ENCODE results near the gene DESI1. TPM values are rescaled to one million over a fixed set of nuclear protein-coding genes. Genes with fewer than 3 reads are reported as not detected.

The DESI1 gene
- polyA plus RNA-seq, 1 of the 3 experiments (the other 2 are of a cell fraction), result 8.2 TPM

DNA sequence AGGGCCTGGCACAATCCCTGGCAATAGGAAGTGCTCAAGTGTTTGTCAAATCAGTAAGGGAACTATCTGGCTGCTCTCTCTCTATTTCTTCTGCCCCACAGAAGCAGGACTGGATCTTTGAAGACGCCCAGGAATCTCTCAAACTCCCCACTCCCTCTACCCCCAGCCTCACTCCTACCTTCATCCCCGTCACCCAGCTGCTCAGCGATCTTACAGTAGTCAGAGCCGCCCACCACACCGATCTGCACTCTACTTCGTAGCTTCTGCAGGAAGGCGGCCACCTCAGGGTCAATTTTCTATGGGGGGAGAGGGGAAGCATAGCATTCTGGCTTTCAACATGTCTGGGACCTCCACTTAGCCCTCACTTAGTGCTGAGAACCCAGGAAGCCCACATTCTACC lies 34.9 kb downstream of the DESI1 start:
- no peak for DNase-seq
- Histone ChIP-seq H3F3A (replicated peaks; ENCODE audit: insufficient read depth) (no peaks in the 10 kb centered on the region), H3K9me2 (no peaks in the 10 kb centered on the region), H3K4me1 (ENCODE audit: control insufficient read depth in 1 of 2, insufficient read depth in 2 of 2, low read depth in 1 of 2, low read length in 1 of 2) (peaks cover 0 to 5% of the 10 kb centered on the region in 2 experiments; a peak in 1 of 4 replicates), H3K9me3 (no peaks in the 10 kb centered on the region), H3K4me3 (ENCODE audit: low read depth in 2 of 2, low read length in 1 of 2) (no peak overlapping the region), H2AFZ (ENCODE audit: low read depth) (no peak overlapping the region), H3K27me3 (ENCODE audit: insufficient read depth) (no peaks in the 10 kb centered on the region), H3K36me3 (replicated peaks in 1 of 2; ENCODE audit: control insufficient read depth in 1 of 2, insufficient read depth in 2 of 2, low read length in 1 of 2) (no peaks in the 10 kb centered on the region), H4K20me1 (ENCODE audit: insufficient read depth) (no peaks in the 10 kb centered on the region), H3K79me2 (ENCODE audit: insufficient read depth) (peaks cover 17% of the 10 kb centered on the region; the same call in 1 of the 2 replicates), H3K4me2 (no peak overlapping the region), H3K9ac (no peak overlapping the region), H3K27ac (ENCODE audit: low read depth in 2 of 2, low read length in 1 of 2) (no peak overlapping the region)
- ChIA-PET CTCF (no interaction called here), POLR2A (no interaction called here)
- WGBS (ENCODE audit: low lambda C conversion rate), result 92% methylated on average over 6 of the region's 7 CpGs
- TF ChIP-seq, protein P1, sequence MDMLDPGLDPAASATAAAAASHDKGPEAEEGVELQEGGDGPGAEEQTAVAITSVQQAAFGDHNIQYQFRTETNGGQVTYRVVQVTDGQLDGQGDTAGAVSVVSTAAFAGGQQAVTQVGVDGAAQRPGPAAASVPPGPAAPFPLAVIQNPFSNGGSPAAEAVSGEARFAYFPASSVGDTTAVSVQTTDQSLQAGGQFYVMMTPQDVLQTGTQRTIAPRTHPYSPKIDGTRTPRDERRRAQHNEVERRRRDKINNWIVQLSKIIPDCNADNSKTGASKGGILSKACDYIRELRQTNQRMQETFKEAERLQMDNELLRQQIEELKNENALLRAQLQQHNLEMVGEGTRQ (IDR thresholded peaks at IDR 0.05; ENCODE audit: borderline replicate concordance, low read depth, low read length), result no peak
- TF ChIP-seq, protein P2, sequence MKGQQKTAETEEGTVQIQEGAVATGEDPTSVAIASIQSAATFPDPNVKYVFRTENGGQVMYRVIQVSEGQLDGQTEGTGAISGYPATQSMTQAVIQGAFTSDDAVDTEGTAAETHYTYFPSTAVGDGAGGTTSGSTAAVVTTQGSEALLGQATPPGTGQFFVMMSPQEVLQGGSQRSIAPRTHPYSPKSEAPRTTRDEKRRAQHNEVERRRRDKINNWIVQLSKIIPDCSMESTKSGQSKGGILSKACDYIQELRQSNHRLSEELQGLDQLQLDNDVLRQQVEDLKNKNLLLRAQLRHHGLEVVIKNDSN (IDR thresholded peaks at IDR 0.05; ENCODE audit: borderline replicate concordance, low read depth), result no peak
- TF ChIP-seq RAD21 (IDR thresholded peaks at IDR 0.05; ENCODE audit: low read length) (no peak), NRF1 (IDR thresholded peaks at IDR 0.05; ENCODE audit: low read depth, low read length) (no peak), MXI1 (IDR thresholded peaks at IDR 0.05; ENCODE audit: low read depth, low read length) (no peak)

DNA sequence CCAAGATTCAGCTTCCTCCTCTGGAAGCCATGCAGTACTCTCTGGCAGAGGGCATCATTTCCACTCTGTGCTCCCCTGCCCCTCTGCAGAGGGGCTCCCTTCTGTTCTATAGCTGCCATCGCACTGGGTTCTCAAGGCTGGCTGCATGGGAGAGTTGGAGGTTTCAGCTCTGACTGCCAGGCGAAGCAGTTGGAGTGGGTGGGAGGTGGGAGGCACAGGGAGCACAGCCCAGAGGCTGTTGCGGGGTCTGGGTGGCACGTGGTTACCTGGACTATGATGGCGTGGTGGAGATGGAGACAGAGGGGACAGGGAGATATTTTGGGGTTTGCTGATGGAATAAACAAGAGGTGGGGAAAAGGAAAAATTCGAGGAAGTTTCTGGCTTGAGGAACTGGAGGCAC lies 36.0 kb downstream of the DESI1 start:
- Histone ChIP-seq H3K4me3 (ENCODE audit: low read depth in 2 of 2, low read length in 1 of 2) (no peak overlapping the region), H3F3A (replicated peaks; ENCODE audit: insufficient read depth) (no peaks in the 10 kb centered on the region), H3K36me3 (replicated peaks in 1 of 2; ENCODE audit: control insufficient read depth in 1 of 2, insufficient read depth in 2 of 2, low read length in 1 of 2) (no peaks in the 10 kb centered on the region), H3K4me2 (no peak overlapping the region), H3K9me3 (no peaks in the 10 kb centered on the region), H3K4me1 (ENCODE audit: control insufficient read depth in 1 of 2, insufficient read depth in 2 of 2, low read depth in 1 of 2, low read length in 1 of 2) (peaks cover 0 to 5% of the 10 kb centered on the region in 2 experiments; a peak in 1 of 4 replicates), H3K9ac (no peak overlapping the region), H3K27ac (ENCODE audit: low read depth in 2 of 2, low read length in 1 of 2) (no peak overlapping the region), H3K27me3 (ENCODE audit: insufficient read depth) (no peaks in the 10 kb centered on the region), H3K9me2 (no peaks in the 10 kb centered on the region), H2AFZ (ENCODE audit: low read depth) (no peak overlapping the region), H3K79me2 (ENCODE audit: insufficient read depth) (peaks cover 17% of the 10 kb centered on the region; the same call in 1 of the 2 replicates), H4K20me1 (ENCODE audit: insufficient read depth) (no peaks in the 10 kb centered on the region)
- TF ChIP-seq RXRA (IDR thresholded peaks at IDR 0.05; ENCODE audit: borderline replicate concordance, low read depth) (no peak), TCF12 (IDR thresholded peaks at IDR 0.05) (no peak), GATA2 (CRISPR knock-in tag; IDR thresholded peaks at IDR 0.05) (no peak), NFIC (IDR thresholded peaks at IDR 0.05; ENCODE audit: borderline replicate concordance) (no peak), FOXJ3 (CRISPR knock-in tag; IDR thresholded peaks at IDR 0.05) (no peak), RFX5 (IDR thresholded peaks at IDR 0.05; ENCODE audit: low read length) (no peak)
- TF ChIP-seq, protein P3, sequence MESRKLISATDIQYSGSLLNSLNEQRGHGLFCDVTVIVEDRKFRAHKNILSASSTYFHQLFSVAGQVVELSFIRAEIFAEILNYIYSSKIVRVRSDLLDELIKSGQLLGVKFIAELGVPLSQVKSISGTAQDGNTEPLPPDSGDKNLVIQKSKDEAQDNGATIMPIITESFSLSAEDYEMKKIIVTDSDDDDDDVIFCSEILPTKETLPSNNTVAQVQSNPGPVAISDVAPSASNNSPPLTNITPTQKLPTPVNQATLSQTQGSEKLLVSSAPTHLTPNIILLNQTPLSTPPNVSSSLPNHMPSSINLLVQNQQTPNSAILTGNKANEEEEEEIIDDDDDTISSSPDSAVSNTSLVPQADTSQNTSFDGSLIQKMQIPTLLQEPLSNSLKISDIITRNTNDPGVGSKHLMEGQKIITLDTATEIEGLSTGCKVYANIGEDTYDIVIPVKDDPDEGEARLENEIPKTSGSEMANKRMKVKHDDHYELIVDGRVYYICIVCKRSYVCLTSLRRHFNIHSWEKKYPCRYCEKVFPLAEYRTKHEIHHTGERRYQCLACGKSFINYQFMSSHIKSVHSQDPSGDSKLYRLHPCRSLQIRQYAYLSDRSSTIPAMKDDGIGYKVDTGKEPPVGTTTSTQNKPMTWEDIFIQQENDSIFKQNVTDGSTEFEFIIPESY (IDR thresholded peaks at IDR 0.05; ENCODE audit: borderline replicate concordance, low read depth), result no peak
- TF ChIP-seq, protein P4, sequence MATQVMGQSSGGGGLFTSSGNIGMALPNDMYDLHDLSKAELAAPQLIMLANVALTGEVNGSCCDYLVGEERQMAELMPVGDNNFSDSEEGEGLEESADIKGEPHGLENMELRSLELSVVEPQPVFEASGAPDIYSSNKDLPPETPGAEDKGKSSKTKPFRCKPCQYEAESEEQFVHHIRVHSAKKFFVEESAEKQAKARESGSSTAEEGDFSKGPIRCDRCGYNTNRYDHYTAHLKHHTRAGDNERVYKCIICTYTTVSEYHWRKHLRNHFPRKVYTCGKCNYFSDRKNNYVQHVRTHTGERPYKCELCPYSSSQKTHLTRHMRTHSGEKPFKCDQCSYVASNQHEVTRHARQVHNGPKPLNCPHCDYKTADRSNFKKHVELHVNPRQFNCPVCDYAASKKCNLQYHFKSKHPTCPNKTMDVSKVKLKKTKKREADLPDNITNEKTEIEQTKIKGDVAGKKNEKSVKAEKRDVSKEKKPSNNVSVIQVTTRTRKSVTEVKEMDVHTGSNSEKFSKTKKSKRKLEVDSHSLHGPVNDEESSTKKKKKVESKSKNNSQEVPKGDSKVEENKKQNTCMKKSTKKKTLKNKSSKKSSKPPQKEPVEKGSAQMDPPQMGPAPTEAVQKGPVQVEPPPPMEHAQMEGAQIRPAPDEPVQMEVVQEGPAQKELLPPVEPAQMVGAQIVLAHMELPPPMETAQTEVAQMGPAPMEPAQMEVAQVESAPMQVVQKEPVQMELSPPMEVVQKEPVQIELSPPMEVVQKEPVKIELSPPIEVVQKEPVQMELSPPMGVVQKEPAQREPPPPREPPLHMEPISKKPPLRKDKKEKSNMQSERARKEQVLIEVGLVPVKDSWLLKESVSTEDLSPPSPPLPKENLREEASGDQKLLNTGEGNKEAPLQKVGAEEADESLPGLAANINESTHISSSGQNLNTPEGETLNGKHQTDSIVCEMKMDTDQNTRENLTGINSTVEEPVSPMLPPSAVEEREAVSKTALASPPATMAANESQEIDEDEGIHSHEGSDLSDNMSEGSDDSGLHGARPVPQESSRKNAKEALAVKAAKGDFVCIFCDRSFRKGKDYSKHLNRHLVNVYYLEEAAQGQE (IDR thresholded peaks at IDR 0.05; ENCODE audit: low read depth, low read length), result no peak
- TF ChIP-seq, protein P2 (IDR thresholded peaks at IDR 0.05; ENCODE audit: borderline replicate concordance, low read depth), result no peak
- TF ChIP-seq, protein P5, sequence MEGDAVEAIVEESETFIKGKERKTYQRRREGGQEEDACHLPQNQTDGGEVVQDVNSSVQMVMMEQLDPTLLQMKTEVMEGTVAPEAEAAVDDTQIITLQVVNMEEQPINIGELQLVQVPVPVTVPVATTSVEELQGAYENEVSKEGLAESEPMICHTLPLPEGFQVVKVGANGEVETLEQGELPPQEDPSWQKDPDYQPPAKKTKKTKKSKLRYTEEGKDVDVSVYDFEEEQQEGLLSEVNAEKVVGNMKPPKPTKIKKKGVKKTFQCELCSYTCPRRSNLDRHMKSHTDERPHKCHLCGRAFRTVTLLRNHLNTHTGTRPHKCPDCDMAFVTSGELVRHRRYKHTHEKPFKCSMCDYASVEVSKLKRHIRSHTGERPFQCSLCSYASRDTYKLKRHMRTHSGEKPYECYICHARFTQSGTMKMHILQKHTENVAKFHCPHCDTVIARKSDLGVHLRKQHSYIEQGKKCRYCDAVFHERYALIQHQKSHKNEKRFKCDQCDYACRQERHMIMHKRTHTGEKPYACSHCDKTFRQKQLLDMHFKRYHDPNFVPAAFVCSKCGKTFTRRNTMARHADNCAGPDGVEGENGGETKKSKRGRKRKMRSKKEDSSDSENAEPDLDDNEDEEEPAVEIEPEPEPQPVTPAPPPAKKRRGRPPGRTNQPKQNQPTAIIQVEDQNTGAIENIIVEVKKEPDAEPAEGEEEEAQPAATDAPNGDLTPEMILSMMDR (IDR thresholded peaks at IDR 0.05), result no peak
- POLR2A ChIA-PET, result no interaction called here
- no peak for DNase-seq
- 90% methylated on average over 5 of the region's 6 CpGs for WGBS (ENCODE audit: low lambda C conversion rate)
- CTCF ChIA-PET, result no interaction called here
